Liver (tissue), 9 donors: Measurements from ENCODE around the gene GPR33. TPM values are rescaled to one million over a fixed set of nuclear protein-coding genes. Genes with fewer than 3 reads are reported as not detected.

Experiments
- DNase-seq: peaks from one replicate; pipeline ENCODE4 v3.0.0-alpha.2; 2017; ENCODE audit warnings: low spot score
- H3K27ac ChIP-seq, 2 donors: one replicate each; pipeline ENCODE4 v1.7.0; 2013; ENCODE audit warnings: inconsistent platforms in 2 of 2, low read length in 2 of 2, control low read depth in 1 of 2, low read depth in 1 of 2, mild to moderate bottlenecking in 1 of 2
- H3K27me3 ChIP-seq, 4 donors: one replicate each; pipeline versions ENCODE4 v1.6.1 to v1.7.0; 2013; ENCODE audit warnings: low read length in 3 of 4, inconsistent platforms in 1 of 4, mild to moderate bottlenecking in 1 of 4, moderate library complexity in 1 of 4; ENCODE audit not compliant: control insufficient read depth in 4 of 4, insufficient read depth in 4 of 4
- H3K36me3 ChIP-seq, 4 donors: one replicate each; pipeline versions ENCODE4 v1.6.1 to v1.7.0; 2013; ENCODE audit warnings: low read length in 3 of 4, mild to moderate bottlenecking in 3 of 4, low read depth in 1 of 4, moderate library complexity in 1 of 4; ENCODE audit not compliant: control insufficient read depth in 4 of 4, insufficient read depth in 3 of 4
- H3K4me1 ChIP-seq, 4 donors: one replicate each; pipeline versions ENCODE4 v1.6.1 to v1.7.0; 2013; ENCODE audit warnings: low read length in 3 of 4, mild to moderate bottlenecking in 3 of 4, moderate library complexity in 1 of 4; ENCODE audit not compliant: control insufficient read depth in 4 of 4, insufficient read depth in 4 of 4
- H3K4me3 ChIP-seq, 3 donors: one replicate each; pipeline versions ENCODE4 v1.6.1 to v1.7.0; 2013; ENCODE audit warnings: low read length in 3 of 3, control low read depth in 1 of 3, low read depth in 1 of 3, mild to moderate bottlenecking in 1 of 3
- H3K9ac ChIP-seq, 2 donors: one replicate each; pipeline ENCODE4 v1.7.0; 2013; ENCODE audit warnings: low read length in 2 of 2, mild to moderate bottlenecking in 2 of 2, moderate library complexity in 2 of 2, control low read depth in 1 of 2, low read depth in 1 of 2
- H3K9me3 ChIP-seq, 4 donors: one replicate each; pipeline versions ENCODE4 v1.6.1 to v1.7.0; 2013; ENCODE audit warnings: low read length in 3 of 4; ENCODE audit not compliant: control insufficient read depth in 4 of 4
- CTCF ChIP-seq: fragments of 150-350 bp; IDR thresholded peaks from 2 replicates; pipeline ENCODE4 v1.5.1; 2017; ENCODE audit warnings: improper control_type of control experiment, low read depth, low read length; ENCODE audit not compliant: missing input control
- EGR1 ChIP-seq, 2 donors: IDR thresholded peaks; 2 replicates each; pipeline ENCODE4 v1.6.1; 2016 to 2018; ENCODE audit warnings: antibody characterized with exemption in 2 of 2, low read depth in 2 of 2
- FOXA1 ChIP-seq: IDR thresholded peaks from 2 replicates; pipeline ENCODE4 v1.6.1; 2016; ENCODE audit warnings: antibody characterized with exemption
- FOXA2 ChIP-seq: IDR thresholded peaks from 2 replicates; pipeline ENCODE4 v1.6.1; 2016; ENCODE audit warnings: antibody characterized with exemption
- GABPA ChIP-seq, 2 donors: IDR thresholded peaks in 1 of 2; conservative IDR thresholded peaks in 1 of 2; 2 replicates each; pipeline ENCODE4 v1.6.1; 2016; ENCODE audit warnings: antibody characterized with exemption in 2 of 2, mild to moderate bottlenecking in 1 of 2, moderate library complexity in 1 of 2
- HNF4A ChIP-seq, 2 donors: conservative IDR thresholded peaks; 2 replicates each; pipeline ENCODE4 v1.6.1; 2016; ENCODE audit warnings: antibody characterized with exemption in 2 of 2, mild to moderate bottlenecking in 2 of 2
- NR2F2 ChIP-seq: IDR thresholded peaks from 2 replicates; pipeline ENCODE4 v1.6.1; 2016; ENCODE audit warnings: antibody characterized with exemption
- RAD21 ChIP-seq, 2 donors: IDR thresholded peaks; 2 replicates each; pipeline ENCODE4 v1.6.1; 2016; ENCODE audit warnings: antibody characterized with exemption in 2 of 2, mild to moderate bottlenecking in 2 of 2
- RXRA ChIP-seq, 2 donors: IDR thresholded peaks; 2 replicates each; pipeline ENCODE4 v1.6.1; 2017 to 2018; ENCODE audit warnings: antibody characterized with exemption in 2 of 2, mild to moderate bottlenecking in 1 of 2
- SP1 ChIP-seq: IDR thresholded peaks from 2 replicates; pipeline ENCODE4 v1.6.1; 2018; ENCODE audit warnings: antibody characterized with exemption, mild to moderate bottlenecking
- TAF1 ChIP-seq: conservative IDR thresholded peaks from 2 replicates; pipeline ENCODE4 v1.6.1; 2016; ENCODE audit warnings: antibody characterized with exemption, mild to moderate bottlenecking
- YY1 ChIP-seq: IDR thresholded peaks from 2 replicates; pipeline ENCODE4 v1.6.1; 2016; ENCODE audit warnings: antibody characterized with exemption, mild to moderate bottlenecking
- ZBTB33 ChIP-seq: IDR thresholded peaks from 2 replicates; pipeline ENCODE4 v1.6.1; 2016; ENCODE audit warnings: antibody characterized with exemption
- WGBS: extraction: QIAGEN DNeasy Blood & Tissue Kit; methylation state at CpG from one replicate; pipeline ENCODE4 v1.1.7; 2013; 5-methylcytosine and 5-hydroxymethylcytosine counted together
- polyA plus RNA-seq, 2 donors: library from polyadenylated mRNA; stranded (reverse) in 1 of 2; unstranded in 1 of 2; fragments of 200-250 nt in 1 of 2; fragments of >200 nt in 1 of 2; fragmentation: Nextera tagmentation in 1 of 2; extraction: Ambion mirVana in 1 of 2; gene quantifications; one replicate each; pipeline versions ENCODE4 v1.2.1 to v1.2.3, GENCODE V29; 2013 to 2015
- total RNA-seq, 2 donors: library from RNA; depleted of rRNA; stranded (reverse); fragments of >200 nt; gene quantifications; one replicate each; pipeline ENCODE4 v1.2.3, GENCODE V29; 2014
- TF ChIP-seq, protein P1 (sequence below): IDR thresholded peaks from 2 replicates; pipeline ENCODE4 v1.6.1; 2016; ENCODE audit warnings: antibody characterized with exemption, mild to moderate bottlenecking
- TF ChIP-seq, protein P2 (sequence below): IDR thresholded peaks from 2 replicates; pipeline ENCODE4 v1.6.1; 2016; ENCODE audit warnings: antibody characterized with exemption
- donor health status: healthy.
- donor health status: healthy.
- donor health status: healthy.
- donor health status: healthy.
- donor health status: healthy.

The GPR33 gene
- total and polyA plus RNA-seq, 4 donors, result not detected

GRCh38 chr14:31457665-31458659 is 29.9 kb downstream of the GPR33 start:
- peak overlapping the region; percentile 14 to 91 (median 57) for H3K4me3 ChIP-seq
- 29% methylated on average over 11 of the region's 11 CpGs for WGBS
- DNase-seq, result no peak
- H3K36me3 ChIP-seq, result peaks cover 0 to 2% (median 0%) of the 10 kb centered on the region in 4 donors
- peak overlapping the region; percentile 48 to 81 for H3K9ac ChIP-seq
- TF ChIP-seq ZBTB33 (no peak), FOXA1 (peak; percentile 88), FOXA2 (peak; percentile 95), RXRA (IDR thresholded peaks at IDR 0.05) (no peak), HNF4A (conservative IDR thresholded peaks at IDR 0.05) (peak; percentile 15 to 20), EGR1 (IDR thresholded peaks at IDR 0.05; ENCODE audit: low read depth in 2 of 2) (no peak), TAF1 (no peak), CTCF (no peak), YY1 (peak; percentile 51), GABPA (IDR thresholded peaks at IDR 0.05 in 1 of 2, conservative IDR thresholded peaks at IDR 0.05 in 1 of 2) (no peak), RAD21 (IDR thresholded peaks at IDR 0.05) (peak in 1 of 2 donors; percentile 11), NR2F2 (no peak), SP1 (peak; percentile 67)
- TF ChIP-seq, protein P1, sequence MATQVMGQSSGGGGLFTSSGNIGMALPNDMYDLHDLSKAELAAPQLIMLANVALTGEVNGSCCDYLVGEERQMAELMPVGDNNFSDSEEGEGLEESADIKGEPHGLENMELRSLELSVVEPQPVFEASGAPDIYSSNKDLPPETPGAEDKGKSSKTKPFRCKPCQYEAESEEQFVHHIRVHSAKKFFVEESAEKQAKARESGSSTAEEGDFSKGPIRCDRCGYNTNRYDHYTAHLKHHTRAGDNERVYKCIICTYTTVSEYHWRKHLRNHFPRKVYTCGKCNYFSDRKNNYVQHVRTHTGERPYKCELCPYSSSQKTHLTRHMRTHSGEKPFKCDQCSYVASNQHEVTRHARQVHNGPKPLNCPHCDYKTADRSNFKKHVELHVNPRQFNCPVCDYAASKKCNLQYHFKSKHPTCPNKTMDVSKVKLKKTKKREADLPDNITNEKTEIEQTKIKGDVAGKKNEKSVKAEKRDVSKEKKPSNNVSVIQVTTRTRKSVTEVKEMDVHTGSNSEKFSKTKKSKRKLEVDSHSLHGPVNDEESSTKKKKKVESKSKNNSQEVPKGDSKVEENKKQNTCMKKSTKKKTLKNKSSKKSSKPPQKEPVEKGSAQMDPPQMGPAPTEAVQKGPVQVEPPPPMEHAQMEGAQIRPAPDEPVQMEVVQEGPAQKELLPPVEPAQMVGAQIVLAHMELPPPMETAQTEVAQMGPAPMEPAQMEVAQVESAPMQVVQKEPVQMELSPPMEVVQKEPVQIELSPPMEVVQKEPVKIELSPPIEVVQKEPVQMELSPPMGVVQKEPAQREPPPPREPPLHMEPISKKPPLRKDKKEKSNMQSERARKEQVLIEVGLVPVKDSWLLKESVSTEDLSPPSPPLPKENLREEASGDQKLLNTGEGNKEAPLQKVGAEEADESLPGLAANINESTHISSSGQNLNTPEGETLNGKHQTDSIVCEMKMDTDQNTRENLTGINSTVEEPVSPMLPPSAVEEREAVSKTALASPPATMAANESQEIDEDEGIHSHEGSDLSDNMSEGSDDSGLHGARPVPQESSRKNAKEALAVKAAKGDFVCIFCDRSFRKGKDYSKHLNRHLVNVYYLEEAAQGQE, result peak; percentile 36
- TF ChIP-seq, protein P2, sequence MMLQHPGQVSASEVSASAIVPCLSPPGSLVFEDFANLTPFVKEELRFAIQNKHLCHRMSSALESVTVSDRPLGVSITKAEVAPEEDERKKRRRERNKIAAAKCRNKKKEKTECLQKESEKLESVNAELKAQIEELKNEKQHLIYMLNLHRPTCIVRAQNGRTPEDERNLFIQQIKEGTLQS, result peak; percentile 23
- H3K27ac ChIP-seq, result peak overlapping the region; percentile 60 to 80
- no peaks in the 10 kb centered on the region for H3K9me3 ChIP-seq
- peaks cover 0 to 12% (median 7%) of the 10 kb centered on the region in 4 donors for H3K4me1 ChIP-seq
- H3K27me3 ChIP-seq, result no peaks in the 10 kb centered on the region
